ENCODE results near the gene WDR27.
A peak's percentile ranks its signal among the peaks of the same experiment; 100 is the strongest.
"Not testable (repeated sequence)": the region's sequence is repeated elsewhere in the genome, so short reads cannot be mapped to it uniquely, and the experiment has no call there.

Gene WDR27

GRCh38 chr6:169659820-169660610, 41.8 kb downstream of the WDR27 start:
- no peak for DNase-seq

DNA sequence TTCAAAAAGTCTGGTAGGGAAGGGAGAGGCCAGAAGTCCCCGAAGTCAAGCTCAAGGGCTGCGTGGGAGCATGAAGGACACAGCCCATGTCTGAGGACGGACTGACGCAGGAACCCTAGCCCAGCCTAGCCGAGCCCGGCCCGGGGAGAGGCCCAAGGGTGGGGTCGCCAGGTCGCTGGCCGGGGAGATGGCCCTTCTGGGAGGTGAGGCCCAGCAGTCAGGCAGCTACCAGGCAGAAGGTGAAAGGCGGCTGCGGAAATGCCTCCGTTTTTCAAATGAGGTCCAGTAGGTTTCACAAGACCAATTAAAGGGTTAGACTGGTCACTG, 44.6 kb downstream of the WDR27 start:
- no peak for DNase-seq

DNA sequence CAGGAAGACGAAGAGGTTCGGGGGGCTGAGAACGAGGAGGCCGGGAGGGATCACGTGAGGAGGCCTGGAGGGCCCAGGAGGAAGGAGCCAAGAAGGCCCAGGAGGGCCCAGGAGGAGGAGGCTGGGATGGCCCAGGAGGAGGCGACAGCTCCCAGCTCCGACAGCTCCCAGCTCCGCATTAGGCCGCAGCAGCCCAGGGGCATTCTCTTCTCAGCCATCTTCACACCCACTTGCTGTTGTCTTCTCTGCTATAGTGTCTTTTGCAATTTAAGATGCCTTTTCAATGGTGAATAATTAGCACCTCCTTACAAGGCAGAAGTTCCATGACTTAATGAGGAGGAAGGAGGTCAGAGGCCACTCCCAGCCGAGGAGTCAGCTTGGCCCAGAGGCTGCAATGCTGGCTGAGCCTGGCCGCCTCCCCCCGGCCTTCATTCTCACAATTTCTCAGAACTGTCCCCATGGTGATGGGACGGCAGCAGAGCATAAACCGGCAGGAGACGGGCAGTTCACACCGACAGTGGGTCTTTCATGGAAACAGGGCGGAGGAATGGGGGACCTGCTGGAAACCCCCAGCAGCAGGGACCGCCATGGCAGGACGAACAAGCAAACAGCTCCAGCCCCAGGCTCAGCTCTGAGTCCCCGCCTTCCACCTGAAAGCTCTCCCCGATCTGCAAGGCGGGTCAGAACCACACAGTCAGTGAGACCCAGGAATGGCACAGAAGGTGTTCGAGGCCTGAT, 45.1 kb downstream of the WDR27 start:
- DNase-seq, result no peak

DNA sequence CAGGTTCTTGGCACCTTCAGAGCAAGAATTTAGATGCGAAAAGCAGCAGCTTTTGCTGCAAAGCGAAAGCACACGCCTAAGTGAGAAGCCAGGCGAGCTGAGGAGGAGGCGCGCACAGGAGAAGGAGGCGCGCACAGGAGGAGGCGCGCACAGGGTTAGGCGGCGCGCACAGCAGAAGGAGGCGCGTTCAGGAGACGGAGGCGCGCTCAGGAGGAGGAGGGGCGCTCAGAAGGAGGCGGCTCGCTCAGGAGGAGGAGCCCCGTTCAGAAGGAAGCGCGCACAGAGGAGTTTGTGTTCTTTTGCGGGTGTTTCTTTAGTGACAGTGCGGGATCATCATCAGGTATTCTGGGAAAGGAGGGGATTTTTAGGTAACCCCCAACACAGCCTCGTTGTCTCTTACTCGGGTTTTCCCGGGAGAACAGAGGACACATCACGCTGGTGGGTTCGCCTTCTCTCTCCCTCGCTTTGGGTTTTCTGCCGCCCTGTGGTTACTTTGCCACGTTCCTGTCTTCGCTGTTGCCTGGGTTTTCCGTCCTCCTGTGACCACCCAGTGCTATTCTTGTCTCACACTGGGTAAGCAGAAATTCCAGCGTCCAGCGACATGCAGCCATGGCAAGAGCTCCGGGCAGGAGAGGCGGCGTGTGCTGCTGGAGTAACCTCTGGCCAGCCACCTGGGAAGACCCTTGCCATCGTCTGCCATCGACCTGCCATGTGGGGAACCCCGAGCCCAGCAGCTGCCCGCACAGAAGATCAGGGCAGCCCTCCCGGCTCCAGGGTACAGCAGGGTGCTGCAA, 47.0 kb downstream of the WDR27 start:
- DNase-seq, result peak; percentile 49

DNA sequence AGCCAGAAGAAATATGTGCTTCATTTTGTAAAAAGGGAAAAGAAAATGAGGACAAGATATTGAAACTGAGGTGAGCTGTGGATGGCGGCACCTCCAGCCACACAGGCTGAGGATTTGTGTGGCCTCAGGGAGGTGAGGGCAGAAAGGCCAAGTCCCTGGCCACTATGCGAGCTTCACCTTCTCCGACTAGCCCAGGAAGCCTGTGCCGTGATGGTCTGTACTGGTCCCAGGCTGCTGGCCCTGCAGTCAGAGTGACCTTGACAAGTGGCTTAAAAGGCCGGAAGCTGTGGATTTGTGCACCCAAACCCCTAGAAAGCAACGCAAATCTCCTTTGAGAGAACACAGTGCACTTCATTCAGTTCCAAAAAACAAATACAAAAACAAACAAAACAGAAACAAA, 48.1 kb downstream of the WDR27 start:
- DNase-seq, result no peak

DNA sequence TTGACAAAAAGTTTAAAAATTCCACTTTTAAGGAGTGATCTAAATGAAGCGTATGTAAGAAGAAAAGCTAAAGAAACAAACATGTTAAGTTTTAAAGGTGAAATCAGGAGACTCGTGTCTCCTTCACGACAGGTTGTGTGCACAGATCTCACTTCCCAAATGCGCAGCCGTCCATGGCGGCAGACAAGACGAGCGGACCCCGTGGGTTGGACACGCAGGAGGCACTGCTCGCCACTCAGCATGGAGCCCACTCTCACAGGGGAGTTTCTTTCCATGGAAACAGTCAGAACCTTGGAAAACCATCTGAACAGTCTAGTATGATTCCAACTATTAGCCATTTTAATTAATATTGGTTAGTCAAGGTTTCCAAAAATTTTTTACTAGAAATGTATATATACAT, 48.9 kb downstream of the WDR27 start:
- no peak for DNase-seq

DNA sequence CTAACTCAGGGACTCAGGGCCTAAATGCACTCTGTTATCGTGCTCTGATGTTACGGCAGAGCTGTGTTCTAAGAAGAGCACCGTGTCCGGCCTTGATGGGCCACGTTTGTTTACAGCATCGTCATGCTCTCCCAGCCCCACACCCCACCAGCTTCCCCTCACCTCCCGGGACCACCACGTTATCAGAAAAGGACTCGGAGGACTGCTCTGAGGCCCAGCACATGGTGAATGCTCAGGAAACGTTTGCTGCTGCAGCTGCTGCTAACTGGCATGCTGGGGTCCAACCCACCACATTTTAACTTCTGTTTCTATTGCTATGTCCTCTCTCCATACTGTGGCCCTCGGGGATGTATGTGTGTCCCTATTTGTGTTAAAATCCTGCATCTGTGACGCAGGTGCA, 50.3 kb downstream of the WDR27 start:
- no peak for DNase-seq

DNA sequence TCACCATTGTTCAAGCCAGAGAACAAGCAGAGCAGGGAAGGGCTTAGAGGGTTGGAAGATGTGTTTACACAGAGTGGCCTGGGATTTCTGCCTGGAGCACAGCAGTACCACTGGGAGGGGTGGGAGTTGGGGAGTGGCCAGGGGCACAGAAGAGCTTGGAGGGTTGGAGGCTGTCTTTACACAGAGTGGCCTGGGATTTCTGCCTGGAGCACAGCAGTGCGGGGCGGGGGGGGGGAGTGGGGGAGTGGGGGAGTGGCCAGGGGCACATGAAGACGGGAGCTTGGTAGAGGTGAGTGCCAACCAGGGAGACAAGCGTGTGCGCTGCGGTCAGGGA, 50.9 kb downstream of the WDR27 start:
- no peak for DNase-seq

- DNase-seq, result no peak
These were observed 51.4 kb downstream of the WDR27 start for GRCh38 chr6:169650241-169650958.

- no peak for DNase-seq
These were observed 53.2 kb downstream of the WDR27 start for GRCh38 chr6:169648617-169649016.

GRCh38 chr6:169648092-169648491, 53.7 kb downstream of the WDR27 start:
- no peak for DNase-seq

- DNase-seq, result no peak
These were observed 54.2 kb downstream of the WDR27 start for GRCh38 chr6:169647637-169648036.

DNA sequence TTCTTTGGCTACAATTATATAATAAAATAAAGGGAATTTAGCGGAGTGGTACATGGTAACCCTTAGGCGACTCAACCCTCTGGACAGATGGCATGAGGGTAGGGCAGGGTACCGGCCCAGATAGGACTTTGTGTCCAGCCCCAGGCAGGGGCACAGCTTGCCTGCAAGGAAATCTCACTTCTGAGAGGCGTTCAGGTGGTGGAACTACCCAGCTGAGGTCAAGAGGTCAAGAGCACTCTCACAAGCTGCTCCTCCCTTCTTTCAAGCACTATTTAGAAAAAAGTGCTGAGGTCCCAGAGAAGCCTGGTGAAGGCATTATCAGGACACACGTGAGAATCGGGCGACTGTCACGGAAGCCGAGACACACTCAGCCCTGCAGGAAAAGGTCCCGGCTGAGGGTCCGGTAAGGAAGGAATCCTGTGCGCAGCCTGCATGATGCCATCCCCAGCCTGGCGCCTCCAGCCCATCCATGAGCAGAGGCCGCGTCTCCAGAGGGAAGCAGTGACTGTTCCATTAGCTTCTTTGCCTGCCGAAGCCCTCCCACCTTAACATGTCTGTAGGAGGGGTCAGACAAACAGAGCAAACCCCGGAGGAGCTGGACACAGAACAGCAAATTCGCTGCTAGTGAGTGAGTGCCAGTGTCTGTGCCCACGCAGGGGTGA, 54.8 kb downstream of the WDR27 start:
- no peak for DNase-seq

GRCh38 chr6:169645459-169645858, 56.4 kb downstream of the WDR27 start:
- not testable (repeated sequence) for DNase-seq

DNA sequence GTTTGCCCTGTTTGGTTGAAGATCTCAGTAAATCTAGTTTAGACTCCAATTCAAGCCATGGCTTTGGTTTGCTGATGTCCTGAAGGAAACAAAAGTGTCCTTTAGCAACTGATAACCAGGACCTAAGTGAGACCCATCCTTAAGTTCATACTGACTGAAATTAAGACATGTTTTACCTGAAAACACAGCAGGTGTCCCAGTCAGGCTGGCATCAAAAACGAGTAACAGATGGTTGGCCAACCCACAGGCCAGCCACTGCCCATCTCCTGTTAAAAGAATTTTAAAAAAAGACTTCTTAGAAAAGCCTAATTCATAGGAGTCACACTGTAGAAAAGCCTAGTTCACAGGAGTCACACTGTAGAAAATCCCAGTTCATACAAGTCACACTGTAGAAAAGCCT, 58.3 kb downstream of the WDR27 start:
- DNase-seq, result no peak

GRCh38 chr6:169642455-169642854, 59.4 kb downstream of the WDR27 start:
- DNase-seq, result no peak

GRCh38 chr6:169641461-169642085, 60.3 kb downstream of the WDR27 start:
- no peak for DNase-seq

DNA sequence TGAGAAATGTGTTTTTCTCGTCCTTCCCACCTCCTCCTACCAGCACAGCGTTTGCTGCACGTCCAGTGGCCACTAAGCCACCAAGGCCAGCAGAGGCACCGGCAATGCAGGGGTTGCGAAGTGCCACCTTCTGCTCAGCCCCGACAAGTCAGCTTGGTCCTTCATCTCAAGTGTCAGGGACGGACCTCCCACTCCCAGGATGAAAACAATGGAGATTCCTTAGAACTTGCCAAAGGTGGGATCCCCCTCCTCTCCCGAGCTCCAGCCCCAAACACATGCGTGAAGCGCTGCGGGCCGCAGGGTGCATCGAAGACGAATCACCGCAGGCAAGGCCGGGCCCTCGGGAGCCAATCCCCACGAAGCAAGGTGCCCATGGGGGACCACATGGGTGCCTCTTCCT, 60.8 kb downstream of the WDR27 start:
- DNase-seq, result no peak

- no peak for DNase-seq
These were observed 61.4 kb downstream of the WDR27 start for GRCh38 chr6:169640351-169640852.

GRCh38 chr6:169639653-169640278, 62.1 kb downstream of the WDR27 start:
- DNase-seq, result no peak

DNA sequence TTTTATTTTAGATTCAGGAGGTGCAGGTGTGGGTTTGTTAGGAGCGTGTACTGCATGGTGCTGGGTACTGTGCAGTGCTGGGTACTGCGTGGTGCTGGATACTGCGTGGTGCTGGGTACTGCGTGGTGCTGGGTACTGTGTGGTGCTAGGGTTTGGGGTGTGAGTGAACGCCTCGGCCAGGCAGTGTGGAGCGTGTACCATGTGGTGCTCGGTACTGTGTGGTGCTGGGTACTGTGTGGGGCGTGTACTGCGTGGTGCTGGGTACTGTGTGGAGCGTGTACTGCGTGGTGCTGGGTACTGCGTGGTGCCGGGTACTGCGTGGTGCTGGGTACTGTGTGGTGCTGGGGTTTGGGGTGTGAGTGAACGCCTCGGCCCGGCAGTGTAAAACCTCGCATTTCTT, 62.9 kb downstream of the WDR27 start:
- DNase-seq, result no peak

GRCh38 chr6:169638388-169638787, 63.4 kb downstream of the WDR27 start:
- no peak for DNase-seq

Measured in DMS 273 treated with DMSO at 0.1 percent for 48 hours (cell line).